Stimulated activated CD4-positive, alpha-beta T cell treated with anti-CD3 and anti-CD28 coated beads, Interleukin-1b, Interleukin-23, amount 100 ng/mL, for 1 hour (primary cell): Measurements from ENCODE around the gene OPA1.

Experiments
- DNase-seq, 2 donors: peaks; one replicate each; pipeline ENCODE4 v3.0.0-alpha.2; 2020; ENCODE audit warnings: low read depth in 2 of 2

The OPA1 gene, protein sequence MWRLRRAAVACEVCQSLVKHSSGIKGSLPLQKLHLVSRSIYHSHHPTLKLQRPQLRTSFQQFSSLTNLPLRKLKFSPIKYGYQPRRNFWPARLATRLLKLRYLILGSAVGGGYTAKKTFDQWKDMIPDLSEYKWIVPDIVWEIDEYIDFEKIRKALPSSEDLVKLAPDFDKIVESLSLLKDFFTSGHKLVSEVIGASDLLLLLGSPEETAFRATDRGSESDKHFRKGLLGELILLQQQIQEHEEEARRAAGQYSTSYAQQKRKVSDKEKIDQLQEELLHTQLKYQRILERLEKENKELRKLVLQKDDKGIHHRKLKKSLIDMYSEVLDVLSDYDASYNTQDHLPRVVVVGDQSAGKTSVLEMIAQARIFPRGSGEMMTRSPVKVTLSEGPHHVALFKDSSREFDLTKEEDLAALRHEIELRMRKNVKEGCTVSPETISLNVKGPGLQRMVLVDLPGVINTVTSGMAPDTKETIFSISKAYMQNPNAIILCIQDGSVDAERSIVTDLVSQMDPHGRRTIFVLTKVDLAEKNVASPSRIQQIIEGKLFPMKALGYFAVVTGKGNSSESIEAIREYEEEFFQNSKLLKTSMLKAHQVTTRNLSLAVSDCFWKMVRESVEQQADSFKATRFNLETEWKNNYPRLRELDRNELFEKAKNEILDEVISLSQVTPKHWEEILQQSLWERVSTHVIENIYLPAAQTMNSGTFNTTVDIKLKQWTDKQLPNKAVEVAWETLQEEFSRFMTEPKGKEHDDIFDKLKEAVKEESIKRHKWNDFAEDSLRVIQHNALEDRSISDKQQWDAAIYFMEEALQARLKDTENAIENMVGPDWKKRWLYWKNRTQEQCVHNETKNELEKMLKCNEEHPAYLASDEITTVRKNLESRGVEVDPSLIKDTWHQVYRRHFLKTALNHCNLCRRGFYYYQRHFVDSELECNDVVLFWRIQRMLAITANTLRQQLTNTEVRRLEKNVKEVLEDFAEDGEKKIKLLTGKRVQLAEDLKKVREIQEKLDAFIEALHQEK

DNA sequence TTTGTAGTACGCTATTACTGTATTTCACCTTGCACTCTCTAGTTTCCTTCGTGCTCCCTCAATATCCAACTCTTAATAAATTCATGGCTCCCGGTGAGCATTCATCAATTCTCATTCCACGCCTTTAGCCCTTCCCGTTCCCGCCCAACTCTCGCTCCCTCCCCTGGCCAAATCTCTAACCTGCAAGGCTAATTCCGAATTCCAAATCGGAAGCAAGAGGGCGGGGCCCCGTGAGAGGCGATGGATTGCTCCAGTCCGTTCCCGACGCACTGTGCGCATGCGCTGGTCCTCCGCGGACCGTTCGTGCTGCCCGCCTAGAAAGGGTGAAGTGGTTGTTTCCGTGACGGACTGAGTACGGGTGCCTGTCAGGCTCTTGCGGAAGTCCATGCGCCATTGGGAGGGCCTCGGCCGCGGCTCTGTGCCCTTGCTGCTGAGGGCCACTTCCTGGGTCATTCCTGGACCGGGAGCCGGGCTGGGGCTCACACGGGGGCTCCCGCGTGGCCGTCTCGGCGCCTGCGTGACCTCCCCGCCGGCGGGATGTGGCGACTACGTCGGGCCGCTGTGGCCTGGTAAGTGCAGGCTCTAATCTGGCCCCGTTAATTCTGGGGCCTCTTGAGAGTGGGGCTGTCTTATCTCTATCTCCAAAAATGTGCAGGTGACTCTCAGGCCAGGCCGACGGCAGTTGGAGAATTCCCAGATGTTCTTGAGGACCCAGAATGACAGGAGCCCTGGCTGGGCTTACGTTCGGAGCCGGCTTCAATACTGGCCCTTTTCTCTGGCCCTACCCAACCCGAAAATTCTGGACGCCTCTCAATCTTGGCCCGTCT lies at the start of gene OPA1:
Gene OPA1, plus strand, starts transcription at position 368 of the 827 bp plus-strand sequence. Its CDS starts 170 bp downstream, at position 538.
- DNase-seq: peak; percentile 72 to 74

DNA sequence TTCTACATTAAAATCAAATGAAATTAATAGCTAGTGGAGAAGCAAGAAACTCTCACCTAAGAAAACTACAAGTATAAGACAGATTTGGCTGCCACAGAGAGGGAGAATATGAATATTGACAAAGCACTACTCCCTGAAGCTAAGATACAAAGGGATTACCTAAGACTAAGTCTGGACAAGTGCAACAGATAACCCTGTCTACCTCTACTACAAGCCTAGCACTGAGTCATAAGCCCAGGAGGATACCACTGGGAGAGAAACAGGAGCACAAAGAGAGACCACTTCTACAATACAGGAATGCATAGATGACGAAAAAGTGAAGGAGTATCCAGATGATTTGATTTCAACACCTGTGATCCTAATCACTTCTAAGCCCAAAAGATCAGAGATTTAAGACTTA lies 48.7 kb upstream of the OPA1 start:
- no peak for DNase-seq

DNA sequence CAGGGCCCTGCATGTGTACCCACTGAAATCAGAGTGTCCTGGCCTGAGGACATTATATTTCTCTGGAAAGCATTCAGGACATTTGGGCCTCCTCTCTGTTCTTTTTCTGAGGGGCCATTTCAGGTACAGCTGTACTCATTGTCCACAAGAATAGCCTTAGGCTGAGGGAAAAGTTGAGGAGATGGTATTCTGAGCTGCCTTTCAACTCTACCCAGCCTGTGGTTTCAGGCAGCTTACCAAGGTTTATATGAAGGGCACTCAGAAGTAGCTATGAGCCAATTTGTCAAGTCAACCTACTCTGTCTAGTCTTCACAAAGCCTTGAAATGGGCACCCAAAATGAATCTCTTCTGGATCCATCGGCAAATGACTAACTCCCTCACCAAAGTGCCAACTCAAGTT lies 47.7 kb upstream of the OPA1 start:
- no peak for DNase-seq

DNA sequence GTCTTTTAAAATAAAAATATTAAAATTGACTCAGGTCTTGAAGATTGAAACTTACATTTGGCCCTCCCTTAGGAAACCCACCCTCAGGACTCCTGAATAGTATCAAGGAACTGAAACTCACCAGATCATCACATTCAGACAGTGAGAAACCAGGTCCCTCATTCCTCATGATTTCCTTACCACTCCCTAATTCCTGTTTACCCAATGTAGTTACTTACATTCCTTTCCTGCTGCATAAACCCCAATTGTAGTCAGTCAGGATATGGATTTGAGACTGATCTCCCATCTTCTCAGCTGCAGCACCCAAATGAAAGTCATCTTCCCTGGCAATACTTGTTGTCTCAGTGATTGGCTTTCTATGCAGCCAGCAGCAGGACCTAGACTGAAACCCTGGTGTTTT lies 46.9 kb upstream of the OPA1 start:
- DNase-seq: no peak

DNA sequence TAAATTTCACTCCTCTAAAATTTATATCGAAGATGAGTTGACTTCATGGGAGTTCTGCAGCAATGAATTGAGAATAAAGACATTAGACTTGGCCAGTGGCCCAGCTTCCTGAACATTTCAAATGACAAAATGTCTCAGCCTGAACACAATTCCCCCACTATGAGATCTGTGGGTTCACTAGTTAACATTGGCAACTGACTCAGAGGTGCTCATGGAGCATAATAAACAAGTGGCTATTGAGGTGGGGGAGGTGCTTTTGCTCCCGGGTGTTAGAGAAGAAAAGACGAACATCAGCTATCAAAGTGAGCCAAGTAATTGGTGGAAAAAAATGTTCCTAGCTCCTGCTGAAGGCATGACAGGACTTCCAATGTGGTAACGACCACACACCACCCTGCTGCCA lies 44.6 kb upstream of the OPA1 start:
- no peak for DNase-seq

DNA sequence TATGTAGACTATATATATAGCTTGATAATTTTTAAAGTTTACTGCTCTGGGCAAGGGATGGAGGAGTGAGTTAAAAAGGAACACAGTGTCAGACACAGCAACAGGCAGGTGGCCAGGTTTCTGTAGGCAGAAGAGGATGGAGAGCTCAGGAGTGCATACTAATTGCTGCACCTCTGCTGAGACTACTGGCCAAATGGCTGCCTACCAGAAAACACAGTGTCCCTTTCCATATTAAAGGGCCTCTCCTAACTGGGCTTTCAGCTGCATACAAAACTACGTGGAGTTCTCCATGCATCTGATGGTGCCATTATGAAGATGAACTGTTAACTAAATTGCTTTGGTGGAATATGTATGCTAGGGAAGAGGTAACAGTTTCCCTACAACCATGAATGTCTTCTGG lies 40.1 kb upstream of the OPA1 start:
- DNase-seq: no peak

DNA sequence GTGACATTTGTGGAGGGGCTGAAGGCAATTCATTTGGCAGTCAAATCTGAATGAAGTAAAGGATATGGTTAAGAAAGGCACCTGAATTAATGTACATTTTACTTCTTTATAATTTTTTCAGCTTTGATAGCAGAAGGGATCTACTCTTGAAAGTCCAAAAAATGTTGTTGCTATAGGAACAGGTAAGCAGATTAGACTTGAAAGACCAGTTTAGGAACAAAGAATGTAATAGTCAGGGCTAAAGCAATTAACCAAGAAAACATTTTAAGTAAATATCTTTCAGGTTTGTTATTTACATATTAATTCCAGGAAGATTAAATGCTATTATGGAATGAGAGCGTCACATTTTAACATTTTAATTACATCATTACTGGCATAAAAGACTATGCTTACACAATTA lies 39.4 kb upstream of the OPA1 start:
- DNase-seq: no peak

DNA sequence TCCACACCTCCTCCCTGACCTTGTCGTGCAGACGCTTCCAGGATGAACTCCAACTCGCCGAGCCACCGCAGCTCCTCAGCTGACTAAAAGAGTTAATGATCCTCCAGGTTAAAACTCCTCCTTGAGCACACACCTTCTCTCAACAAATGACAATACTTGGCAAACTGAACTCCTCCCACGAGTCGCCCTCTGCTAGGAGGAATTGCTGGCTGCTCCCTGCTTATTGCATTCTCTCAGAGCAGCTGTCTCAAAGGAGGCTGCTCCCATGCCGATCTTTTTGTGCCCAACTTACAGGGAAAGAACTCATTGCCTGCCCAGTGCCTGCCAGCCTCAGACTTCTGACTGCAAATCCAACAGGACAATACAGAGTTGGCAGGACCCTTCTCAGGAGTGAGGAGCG lies 38.2 kb upstream of the OPA1 start, which contains the start of gene ATP13A4:
Gene ATP13A4, minus strand, starts transcription at position 85 of the 400 bp plus-strand sequence. CDS start 96 bp downstream, outside the sequence.
- DNase-seq: no peak

DNA sequence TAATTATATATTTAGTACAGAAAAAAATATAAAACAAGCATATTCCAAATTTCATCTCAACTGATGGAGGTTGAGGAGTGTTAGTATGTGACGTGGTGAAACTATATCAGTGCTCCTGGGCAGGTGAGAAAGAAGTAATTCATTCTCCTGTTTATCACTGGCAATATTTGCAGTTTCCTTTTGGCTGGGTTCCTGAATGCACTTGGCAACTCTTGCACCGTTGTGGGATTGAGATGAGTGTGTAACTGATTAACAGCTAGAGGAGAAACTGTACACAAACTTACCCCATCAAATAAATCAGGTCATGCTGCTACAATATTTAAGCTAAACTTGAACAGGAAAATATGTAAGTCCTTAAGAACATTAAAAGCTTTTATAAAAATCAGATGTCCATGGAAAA lies 36.2 kb upstream of the OPA1 start:
- no peak for DNase-seq

DNA sequence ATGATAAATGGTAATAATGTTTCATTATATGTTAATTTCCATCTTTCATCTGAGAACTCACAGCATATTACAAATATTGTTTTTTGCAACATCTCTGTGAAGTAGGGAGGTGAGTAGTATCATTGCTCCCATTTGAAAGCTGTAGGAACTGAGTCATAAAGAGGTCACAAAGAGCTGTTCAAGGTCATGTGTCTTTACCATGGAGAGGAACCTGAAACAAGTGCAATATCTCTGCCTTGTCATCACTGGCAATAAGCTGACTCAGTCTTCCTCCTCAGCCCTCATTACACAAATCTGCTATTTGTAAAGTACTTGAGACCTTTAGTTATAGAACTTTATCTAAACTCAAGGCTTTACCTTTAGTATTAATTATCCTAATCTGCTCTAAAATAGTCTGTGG lies 33.9 kb upstream of the OPA1 start:
- DNase-seq: no peak

DNA sequence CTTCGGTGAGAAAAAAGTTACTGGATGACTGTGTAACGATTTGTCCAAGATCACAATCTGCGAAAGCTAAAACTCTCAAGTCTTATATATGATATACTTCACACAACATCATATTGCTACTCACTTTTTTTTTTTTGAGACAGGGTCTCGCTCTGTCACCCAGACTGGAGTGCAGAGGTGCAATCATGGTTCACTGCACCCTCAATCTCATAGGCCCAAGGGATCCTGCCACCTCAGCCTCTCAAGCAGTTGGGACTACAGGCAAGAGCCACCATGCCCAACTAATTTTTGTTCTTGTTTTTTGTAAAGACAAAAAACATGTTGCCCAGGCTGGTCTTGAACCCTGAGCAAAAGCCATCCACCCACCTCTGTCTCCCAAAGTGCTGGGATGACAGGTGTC lies 32.9 kb upstream of the OPA1 start:
- no peak for DNase-seq

DNA sequence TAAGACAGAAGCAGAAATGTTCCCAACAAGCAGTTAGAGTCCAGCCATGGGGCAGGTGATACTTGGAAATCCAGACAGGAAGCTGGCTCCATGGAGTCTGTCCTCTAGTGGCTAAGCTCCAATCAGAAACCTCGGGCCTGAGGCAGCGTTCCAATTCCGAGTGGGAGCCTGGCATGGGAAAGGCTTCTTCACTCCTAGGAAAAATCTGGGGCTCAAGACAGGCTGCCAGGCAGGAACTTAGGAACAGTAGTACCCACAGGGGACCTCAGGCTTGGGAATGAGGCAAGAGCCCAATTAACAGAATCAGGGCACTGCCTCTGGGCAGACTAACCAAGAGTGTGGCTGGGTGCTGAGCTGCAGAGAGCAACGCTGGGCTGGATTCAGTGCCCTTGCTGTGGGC lies 32.1 kb upstream of the OPA1 start:
- no peak for DNase-seq

DNA sequence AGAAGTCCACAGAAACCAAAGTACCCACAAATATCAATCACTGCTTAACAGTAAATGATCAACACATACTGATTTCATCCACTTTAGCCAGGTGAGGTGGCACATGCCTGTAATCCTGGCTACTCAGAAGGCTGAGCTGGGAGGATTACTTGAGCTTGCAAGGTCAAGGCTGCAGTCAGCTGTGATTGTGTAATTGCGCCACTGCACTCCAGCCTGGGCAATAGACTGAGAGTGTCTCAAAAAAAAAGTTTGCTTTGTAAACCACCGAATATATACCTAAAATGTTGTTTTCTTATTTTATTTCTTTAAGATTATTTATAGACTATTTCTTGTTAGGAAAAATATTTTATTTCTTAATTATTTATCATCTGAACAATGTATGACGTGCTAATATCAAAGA lies 29.6 kb upstream of the OPA1 start:
- no peak for DNase-seq

DNA sequence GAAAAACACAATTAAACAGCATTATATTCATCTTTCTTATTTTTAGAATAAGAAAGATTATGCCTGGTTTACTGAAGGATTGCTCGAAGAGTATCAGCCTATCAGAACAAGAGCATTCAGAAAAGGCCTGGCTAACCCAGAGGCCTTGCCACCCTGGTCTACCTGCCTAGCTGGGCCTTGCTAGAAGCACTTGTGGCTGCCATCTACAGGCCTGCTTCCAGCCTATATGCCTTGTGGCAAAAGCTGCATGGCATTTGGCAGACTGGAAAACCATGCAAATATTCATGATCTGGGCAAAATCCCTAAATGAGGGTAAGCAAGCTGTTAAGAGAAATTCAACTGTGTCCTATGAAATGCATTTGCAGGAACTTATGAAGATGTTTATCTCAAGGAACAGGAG lies 29.0 kb upstream of the OPA1 start:
- no peak for DNase-seq

DNA sequence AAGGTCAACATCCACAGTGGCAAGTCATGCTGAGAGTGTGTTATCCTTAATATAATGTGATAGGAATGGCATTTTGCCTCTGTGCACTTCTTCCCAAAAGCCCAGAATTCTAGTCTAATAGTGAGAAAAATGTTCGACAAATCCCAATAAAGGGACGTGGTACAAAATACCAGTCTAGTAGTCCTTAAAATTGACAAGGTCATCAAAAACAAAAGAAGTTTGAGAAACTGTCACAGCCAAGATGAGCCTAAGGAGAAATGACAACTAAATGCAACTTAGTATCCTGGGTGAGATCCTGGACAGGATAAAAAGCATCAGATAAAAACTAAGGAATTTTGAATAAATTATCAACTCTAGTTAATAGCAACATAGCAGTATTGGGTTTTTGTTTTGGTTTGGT lies 23.9 kb upstream of the OPA1 start:
- no peak for DNase-seq

DNA sequence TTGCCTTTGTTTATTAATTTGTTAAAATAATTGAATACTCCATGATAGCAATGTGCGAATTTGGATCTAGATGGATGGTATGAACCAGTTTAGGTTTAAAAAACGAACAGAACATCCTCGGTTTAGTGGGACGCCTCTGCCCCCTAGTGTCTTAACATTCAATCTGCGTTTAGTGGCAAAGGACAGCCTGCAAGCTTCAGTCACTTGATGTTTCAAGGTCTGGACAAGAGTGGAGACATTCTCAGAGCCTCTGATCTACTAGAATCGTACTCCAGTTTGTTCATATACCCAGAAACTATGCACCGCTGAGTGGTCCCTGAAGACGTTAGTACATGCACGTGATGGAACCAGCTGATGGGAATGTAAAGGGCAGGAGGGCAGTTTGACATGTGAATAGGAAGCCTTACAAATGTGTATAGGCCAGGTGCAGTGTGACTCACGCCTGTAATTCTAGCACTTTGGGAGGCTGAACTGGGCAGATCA lies 20.5 kb upstream of the OPA1 start:
- no peak for DNase-seq

DNA sequence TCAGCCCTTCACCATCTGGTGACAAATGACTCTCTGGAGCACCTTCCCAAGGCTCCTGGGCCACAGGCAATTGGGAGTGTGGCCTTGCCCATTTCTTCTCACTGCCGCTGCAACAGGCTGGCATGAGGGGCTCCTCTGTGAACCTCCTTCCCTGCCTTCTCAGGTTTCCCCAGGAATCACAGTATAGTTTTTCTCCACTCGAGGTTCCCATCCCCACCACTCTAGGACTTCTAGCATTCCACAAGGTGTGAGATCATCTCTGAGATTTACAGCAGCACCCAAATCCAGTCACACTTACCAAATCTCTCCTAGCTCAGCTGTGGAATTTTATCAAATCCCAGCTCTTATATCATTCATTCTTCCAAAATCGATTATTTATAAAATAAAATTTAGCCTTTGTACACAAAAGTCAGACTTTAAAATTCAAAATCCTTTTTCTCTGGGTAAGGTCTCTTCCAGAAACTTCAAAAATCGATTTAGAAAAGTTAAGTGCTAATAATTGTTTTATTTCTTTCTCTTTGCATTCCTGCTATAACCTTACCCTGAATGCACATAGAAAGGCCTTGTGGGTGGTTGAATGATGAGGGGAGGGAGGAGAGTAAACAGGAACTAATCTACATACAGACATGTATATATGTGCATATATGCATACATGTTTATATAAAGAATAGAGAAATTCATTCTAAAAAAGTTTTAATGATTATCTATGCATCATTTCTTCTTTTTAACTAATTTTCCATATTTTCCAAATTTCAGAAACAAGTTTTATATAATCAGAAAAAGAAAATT lies 19.4 kb upstream of the OPA1 start:
- no peak for DNase-seq

DNA sequence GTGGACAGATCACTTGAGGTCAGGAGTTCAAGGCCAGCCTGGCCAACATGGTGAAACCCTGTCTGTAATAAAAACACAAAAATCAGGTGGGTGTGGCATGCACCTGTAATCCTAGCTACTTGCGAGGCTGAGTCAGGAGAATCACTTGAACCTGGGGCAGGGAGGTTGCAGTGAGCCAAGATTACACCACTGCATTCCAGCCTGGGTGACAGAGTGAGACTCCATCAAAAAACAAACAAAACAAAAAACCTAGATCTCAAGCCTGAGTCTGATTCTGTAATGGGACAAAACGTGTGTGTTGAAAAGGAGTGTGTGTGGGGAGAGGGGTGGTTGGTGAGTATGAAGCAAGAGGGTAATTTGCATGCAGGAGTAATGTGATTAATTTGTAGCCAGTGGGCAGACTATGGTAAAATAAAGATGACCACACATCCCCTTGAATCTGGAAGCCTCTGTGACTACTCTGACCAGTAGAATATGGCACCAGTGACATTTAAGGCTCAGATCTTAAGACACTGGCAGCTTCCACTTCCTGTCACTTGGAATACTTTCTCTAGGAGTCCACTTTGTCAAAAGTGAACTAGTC lies 18.4 kb upstream of the OPA1 start:
- DNase-seq: no peak

DNA sequence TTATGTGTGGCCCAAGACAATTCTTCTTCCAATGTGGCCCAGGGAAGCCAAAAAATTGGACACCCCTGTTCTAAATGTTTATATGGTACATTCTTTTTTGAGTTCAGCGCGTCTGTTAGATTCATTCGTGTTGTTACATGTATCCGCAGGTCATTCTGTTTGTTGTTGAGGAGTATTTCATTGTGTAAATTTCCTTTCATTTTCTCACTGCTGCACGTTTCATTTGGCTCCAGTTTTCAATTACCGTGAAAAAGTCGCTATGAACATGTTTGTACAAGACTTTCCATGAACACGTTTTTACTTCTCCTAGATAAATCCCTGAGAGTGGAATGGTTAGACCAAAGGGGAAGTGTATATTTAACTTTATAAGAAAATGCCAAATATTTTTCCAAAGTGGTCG lies 7.5 kb upstream of the OPA1 start:
- no peak for DNase-seq

DNA sequence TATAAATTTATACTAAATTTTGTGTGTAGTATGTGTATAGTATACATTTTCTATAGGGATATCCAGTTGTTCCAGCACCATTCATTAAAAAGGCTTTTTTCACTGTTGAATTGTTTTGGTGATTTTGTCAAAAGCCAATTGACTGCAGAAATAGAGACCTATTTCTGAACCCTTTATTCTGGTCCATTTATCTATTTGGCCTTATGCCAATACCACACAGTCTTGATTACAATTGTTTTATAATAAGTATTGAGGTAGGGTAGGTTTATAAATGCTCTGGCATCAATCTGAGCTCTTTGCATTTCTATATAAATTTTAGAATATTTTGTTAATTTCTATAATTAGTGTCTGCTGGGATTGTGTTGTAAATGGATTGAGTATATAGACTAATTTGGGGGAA lies 6.5 kb upstream of the OPA1 start:
- no peak for DNase-seq
